Uterus (tissue), 4 donors: ENCODE results near the gene SLC22A12. TPM values are rescaled to one million over a fixed set of nuclear protein-coding genes. Genes with fewer than 3 reads are reported as not detected.

Experiments used
- DNase-seq, 2 donors: peaks; one replicate each; pipeline ENCODE4 v3.0.0-alpha.2; 2019 to 2020
- H3K27ac ChIP-seq, 2 donors: fragments of 200-600 bp; sonication (generic); 1 replicate in 1 of 2; 2 replicates in 1 of 2; pipeline ENCODE4 v1.5.1; 2016 to 2018
- H3K27me3 ChIP-seq, 2 donors: fragments of 200-600 bp; sonication (generic); one replicate each; pipeline ENCODE4 v1.5.1; 2018 to 2019; ENCODE audit warnings: control low read depth in 1 of 2
- H3K36me3 ChIP-seq, 2 donors: fragments of 200-600 bp; sonication (generic); one replicate each; pipeline ENCODE4 v1.5.1; 2019; ENCODE audit warnings: control low read depth in 1 of 2
- H3K4me1 ChIP-seq, 2 donors: fragments of 200-600 bp; sonication (generic); one replicate each; pipeline ENCODE4 v1.5.1; 2018 to 2019; ENCODE audit warnings: control low read depth in 1 of 2
- H3K4me3 ChIP-seq, 2 donors: fragments of 200-600 bp; sonication (generic); 1 replicate in 1 of 2; 2 replicates in 1 of 2; pipeline ENCODE4 v1.5.1; 2018 to 2019; ENCODE audit warnings: mild to moderate bottlenecking in 1 of 2
- H3K9me3 ChIP-seq, 2 donors: fragments of 200-600 bp; sonication (generic); one replicate each; pipeline ENCODE4 v1.5.1; 2019; ENCODE audit warnings: control low read depth in 1 of 2
- POLR2A ChIP-seq, 2 donors: fragments of 450-650 bp; IDR thresholded peaks; one replicate each; pipeline ENCODE4 v1.6.1; 2016; ENCODE audit warnings: antibody characterized with exemption in 2 of 2, mild to moderate bottlenecking in 1 of 2, moderate library complexity in 1 of 2
- intact Hi-C: fragments of 100-400 bp; cut with DNase I; formaldehyde crosslinking; loops from one replicate; pipeline ENCODE4 v1.15.1; 2023; ENCODE audit warnings: low total_unique reads
- total RNA-seq, 4 donors: library from RNA; depleted of rRNA in 3 of 4; stranded (reverse); fragments of >200 nt in 3 of 4; gene quantifications; one replicate each; pipeline versions ENCODE4 v1.1.0 to v1.2.4, GENCODE V29; 2014 to 2023
- TF ChIP-seq, protein P1 (sequence below), 4 experiments: fragments of 200-600 bp in 2 of 4; fragments of 450-650 bp in 2 of 4; sonication (generic) in 2 of 4; IDR thresholded peaks; one replicate each; pipeline ENCODE4 v1.5.1; 2016 to 2019; ENCODE audit warnings: antibody characterized with exemption in 4 of 4, mild to moderate bottlenecking in 2 of 4, moderate library complexity in 1 of 4
- donor health status: DM: yes; HTN: yes; CAD: no.

SLC22A12 gene
- total RNA-seq, 4 donors from 2014 or later = not detected

DNA sequence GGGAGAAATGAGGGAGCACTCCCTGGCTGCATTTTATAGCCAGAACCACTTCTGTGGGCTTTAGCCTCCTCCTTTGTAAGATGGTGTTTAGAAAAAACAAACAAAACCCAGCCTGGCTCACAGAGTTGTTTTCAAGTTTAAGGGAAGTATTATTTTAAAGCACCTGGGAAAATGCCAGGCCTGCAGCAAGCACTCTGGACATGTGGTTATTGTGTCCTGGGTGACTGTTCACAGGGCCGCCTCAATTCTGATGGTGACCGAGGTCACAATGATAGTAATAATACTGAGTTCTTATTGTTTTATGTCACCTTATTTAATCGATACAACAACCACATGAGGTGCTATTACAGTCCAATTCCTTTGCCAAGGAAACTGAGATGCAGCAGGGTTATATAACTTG, 20.7 kb upstream of the SLC22A12 start:
- TF ChIP-seq, protein P1, sequence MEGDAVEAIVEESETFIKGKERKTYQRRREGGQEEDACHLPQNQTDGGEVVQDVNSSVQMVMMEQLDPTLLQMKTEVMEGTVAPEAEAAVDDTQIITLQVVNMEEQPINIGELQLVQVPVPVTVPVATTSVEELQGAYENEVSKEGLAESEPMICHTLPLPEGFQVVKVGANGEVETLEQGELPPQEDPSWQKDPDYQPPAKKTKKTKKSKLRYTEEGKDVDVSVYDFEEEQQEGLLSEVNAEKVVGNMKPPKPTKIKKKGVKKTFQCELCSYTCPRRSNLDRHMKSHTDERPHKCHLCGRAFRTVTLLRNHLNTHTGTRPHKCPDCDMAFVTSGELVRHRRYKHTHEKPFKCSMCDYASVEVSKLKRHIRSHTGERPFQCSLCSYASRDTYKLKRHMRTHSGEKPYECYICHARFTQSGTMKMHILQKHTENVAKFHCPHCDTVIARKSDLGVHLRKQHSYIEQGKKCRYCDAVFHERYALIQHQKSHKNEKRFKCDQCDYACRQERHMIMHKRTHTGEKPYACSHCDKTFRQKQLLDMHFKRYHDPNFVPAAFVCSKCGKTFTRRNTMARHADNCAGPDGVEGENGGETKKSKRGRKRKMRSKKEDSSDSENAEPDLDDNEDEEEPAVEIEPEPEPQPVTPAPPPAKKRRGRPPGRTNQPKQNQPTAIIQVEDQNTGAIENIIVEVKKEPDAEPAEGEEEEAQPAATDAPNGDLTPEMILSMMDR (IDR thresholded peaks at IDR 0.05) = no peak
- TF ChIP-seq POLR2A (IDR thresholded peaks at IDR 0.05) = no peak
- peaks cover 0 to 4% of the 10 kb centered on the region in 2 donors for H3K4me1 ChIP-seq
- no peaks in the 10 kb centered on the region for H3K36me3 ChIP-seq

DNA sequence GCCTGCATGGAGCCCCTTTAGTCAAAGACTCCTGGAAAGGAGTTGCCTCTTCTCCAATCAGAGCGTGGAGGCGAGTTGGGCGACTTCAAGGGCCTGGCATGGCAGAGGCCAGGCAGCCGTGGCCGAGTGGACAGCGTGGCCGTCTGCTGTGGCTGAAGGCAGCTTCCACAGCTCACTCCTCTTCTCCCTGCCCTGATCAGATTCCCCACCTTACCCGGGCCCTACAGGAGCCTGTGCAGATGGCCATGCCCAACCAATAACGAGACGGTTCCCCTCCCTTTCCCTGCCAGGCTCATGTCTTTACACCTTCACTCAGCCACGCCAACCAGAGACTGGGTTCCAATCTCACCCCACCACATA, 20.0 kb upstream of the SLC22A12 start:
- H3K36me3 ChIP-seq = no peaks in the 10 kb centered on the region
- H3K9me3 ChIP-seq = no peaks in the 10 kb centered on the region
- intact Hi-C loops = no loop called here
- H3K27ac ChIP-seq = no peak overlapping the region
- DNase-seq = no peak
- peaks cover 0 to 4% of the 10 kb centered on the region in 2 donors for H3K4me1 ChIP-seq
- H3K27me3 ChIP-seq = no peaks in the 10 kb centered on the region
- H3K4me3 ChIP-seq = no peak overlapping the region
- TF ChIP-seq POLR2A (IDR thresholded peaks at IDR 0.05) = no peak
- TF ChIP-seq, protein P1 (IDR thresholded peaks at IDR 0.05) = no peak

More for the DNA sequence above, 20.7 kb upstream of the SLC22A12 start:
- no peak overlapping the region for H3K27ac ChIP-seq
- no peaks in the 10 kb centered on the region for H3K9me3 ChIP-seq
- no peak overlapping the region for H3K4me3 ChIP-seq
- DNase-seq = no peak
- intact Hi-C loops = no loop called here
- no peaks in the 10 kb centered on the region for H3K27me3 ChIP-seq

DNA sequence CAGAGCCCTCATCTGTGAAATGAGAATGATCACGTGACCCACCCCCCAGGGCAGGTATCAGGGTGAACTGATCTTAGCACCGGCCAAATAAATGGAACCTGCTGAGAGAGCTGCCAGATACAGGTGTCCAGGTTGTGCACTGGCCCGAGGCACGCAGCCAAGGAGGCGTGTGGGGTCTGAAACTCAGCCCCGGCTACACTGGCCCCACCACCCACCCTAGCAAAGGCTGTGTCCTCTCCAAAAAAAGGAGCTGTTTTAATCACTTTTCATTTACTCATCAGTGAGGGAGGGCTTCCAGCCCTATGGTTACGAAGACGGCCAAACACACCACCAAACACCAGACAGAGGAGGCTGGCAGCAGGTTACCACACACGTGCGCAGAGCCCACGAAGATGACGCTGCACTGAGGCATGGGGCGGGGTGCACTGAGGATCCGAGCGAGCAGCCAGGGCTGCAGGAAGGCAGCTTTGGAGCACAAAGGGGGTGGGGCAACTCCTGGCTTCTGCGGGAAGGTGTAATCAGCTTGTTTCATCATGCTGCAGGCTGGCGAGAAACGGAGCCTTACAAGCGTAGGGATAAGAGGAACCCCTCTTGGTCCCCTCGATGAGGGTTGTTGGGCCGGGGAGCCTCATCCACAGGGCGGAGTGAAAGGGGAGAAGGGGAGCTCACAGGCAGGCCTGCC, 19.5 kb upstream of the SLC22A12 start:
- no peak for DNase-seq
- H3K27me3 ChIP-seq = no peaks in the 10 kb centered on the region
- H3K4me3 ChIP-seq = no peak overlapping the region
- H3K36me3 ChIP-seq = no peaks in the 10 kb centered on the region
- H3K27ac ChIP-seq = no peak overlapping the region
- no peaks in the 10 kb centered on the region for H3K9me3 ChIP-seq
- no peak for TF ChIP-seq POLR2A (IDR thresholded peaks at IDR 0.05)
- TF ChIP-seq, protein P1 (IDR thresholded peaks at IDR 0.05) = no peak
- H3K4me1 ChIP-seq = peaks cover 0 to 4% of the 10 kb centered on the region in 2 donors
- intact Hi-C loops = no loop called here

DNA sequence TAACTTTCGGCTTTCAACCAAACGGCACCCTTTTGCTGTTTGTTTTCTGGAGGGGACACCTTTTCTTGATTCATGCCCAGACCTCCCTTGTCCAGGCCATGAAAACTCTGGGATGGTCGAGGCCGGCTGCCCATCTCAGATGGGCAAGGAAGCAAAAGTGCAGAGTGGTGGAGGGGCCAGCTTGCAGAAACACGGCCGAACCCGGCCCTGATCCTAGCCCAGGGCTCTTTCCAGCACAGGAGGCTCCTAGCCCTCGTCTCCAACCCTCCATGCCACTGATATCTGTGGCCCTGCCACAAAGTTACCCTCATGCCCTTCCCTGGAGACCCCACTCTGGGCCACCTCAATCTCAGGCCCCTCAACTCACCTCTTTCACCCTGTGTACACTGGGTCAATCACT, 18.9 kb upstream of the SLC22A12 start:
- no peaks in the 10 kb centered on the region for H3K4me1 ChIP-seq
- no peaks in the 10 kb centered on the region for H3K9me3 ChIP-seq
- intact Hi-C loops = no loop called here
- no peak overlapping the region for H3K4me3 ChIP-seq
- no peak overlapping the region for H3K27ac ChIP-seq
- H3K27me3 ChIP-seq = no peaks in the 10 kb centered on the region
- TF ChIP-seq, protein P1 (IDR thresholded peaks at IDR 0.05) = no peak
- TF ChIP-seq POLR2A (IDR thresholded peaks at IDR 0.05) = no peak
- H3K36me3 ChIP-seq = no peaks in the 10 kb centered on the region
- no peak for DNase-seq

DNA sequence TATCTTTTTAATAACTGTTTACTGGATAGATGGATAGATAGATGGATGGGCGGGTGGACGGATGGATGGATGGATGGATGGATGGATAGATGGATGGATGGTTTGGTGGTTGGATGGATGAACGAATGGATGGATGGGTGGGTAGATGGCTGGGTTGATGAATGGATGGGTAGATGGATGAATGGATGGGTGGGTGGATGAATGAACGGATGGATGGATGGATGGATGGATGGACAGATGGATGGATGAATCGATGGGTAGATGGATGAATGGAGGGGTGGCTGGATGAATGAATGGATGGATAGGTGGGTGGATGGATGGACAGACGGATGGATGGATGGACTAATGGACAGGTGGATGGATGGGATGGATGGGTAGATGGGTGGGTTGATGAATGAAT, 13.8 kb upstream of the SLC22A12 start:
- TF ChIP-seq POLR2A (IDR thresholded peaks at IDR 0.05) = no peak
- TF ChIP-seq, protein P1 (IDR thresholded peaks at IDR 0.05) = no peak
- H3K27ac ChIP-seq = no peak overlapping the region
- H3K4me3 ChIP-seq = no peak overlapping the region
- no peaks in the 10 kb centered on the region for H3K4me1 ChIP-seq
- H3K27me3 ChIP-seq = no peaks in the 10 kb centered on the region
- no peak for DNase-seq
- no peaks in the 10 kb centered on the region for H3K36me3 ChIP-seq
- H3K9me3 ChIP-seq = no peaks in the 10 kb centered on the region
- intact Hi-C loops = no loop called here
